Measurements from ENCODE around the gene ATL3.
"Not testable (repeated sequence)": the region's sequence is repeated elsewhere in the genome, so short reads cannot be mapped to it uniquely, and the experiment has no call there.

Gene ATL3

DNA sequence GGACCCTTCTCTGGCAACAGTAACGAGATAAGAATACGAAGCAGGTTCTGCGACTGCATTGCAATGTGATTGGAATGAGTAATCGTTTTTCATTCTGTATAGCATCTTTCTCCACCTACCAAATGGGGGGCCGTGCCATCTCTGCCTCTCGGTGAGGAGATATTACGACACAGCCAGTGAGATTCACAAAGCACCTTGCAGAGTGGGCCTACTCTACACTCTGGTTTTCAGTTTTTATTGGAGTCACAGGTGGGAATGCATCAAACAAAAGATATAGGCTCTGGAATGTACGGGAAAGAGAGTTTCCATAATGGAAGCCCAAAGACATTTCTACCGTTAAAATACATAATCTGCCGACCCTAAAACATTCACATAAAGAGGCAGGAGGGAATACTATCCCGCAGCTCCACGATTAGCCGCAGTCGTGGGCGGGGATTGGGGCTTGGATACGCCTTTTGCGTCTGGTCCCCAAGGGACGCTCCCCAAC lies 9.7 kb upstream of the ATL3 start:
- peak; percentile 90 for DNase-seq

DNA sequence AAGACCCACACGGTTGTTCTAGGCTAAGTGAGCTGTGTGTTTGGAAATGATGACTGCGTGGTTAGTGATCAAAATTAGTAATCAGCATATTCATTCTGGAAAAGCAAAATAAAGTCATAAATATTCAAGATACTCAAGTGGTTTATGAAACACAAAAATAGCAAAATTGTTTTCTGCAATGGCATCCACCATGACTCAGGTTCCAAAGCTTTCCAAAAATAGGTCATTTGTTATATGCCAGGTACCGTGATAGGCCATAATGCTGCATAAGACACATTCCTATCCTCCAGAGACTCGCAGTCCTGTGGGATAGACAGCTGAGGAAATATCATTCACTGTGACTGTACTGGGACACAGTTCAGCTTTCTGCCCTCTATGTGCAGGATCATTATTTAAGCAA lies 2.4 kb upstream of the ATL3 start:
- DNase-seq, result no peak

DNA sequence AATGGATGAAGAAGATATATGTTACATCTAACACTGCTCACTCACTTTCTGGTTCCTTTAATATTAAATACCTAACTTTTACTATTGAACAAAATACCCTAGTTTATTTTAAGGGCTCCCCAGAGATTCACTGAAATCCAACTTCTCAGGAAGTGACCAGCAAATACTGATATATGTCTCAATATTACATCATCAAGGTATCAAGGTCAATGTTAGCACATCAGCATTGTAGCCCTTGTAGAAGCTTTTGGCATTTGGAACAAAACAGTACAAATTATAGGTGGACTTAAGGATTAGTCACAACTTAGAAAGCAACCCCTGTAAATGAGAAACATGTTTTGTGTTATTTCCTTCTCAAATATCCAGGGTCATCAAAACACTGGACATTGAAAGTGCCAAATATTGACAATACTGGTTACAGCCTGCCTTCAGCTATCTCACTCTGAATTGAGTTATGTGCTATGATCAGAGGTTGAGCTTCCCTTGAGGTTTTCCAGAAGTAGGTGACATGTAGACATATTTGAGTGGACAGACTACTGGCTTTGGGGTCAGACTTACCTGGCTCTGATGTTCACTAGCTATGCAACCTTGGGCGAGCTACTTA lies 1.9 kb upstream of the ATL3 start:
- no peak for DNase-seq

DNA sequence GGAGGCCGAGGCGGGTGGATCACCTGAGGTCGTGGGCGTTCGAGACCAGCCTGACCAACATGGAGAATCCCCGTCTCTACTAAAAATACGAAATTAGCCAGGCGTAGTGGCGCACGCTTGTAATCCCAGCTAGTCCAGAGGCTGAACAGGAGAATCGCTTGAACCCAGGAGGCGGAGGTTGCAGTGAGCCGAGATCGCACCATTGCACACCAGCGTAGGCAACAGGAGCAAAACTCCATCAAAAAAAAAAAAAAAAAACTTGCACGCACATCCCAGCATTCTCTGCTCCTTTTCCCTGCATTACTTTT lies 934 bp upstream of the ATL3 start:
- no peak for DNase-seq

DNA sequence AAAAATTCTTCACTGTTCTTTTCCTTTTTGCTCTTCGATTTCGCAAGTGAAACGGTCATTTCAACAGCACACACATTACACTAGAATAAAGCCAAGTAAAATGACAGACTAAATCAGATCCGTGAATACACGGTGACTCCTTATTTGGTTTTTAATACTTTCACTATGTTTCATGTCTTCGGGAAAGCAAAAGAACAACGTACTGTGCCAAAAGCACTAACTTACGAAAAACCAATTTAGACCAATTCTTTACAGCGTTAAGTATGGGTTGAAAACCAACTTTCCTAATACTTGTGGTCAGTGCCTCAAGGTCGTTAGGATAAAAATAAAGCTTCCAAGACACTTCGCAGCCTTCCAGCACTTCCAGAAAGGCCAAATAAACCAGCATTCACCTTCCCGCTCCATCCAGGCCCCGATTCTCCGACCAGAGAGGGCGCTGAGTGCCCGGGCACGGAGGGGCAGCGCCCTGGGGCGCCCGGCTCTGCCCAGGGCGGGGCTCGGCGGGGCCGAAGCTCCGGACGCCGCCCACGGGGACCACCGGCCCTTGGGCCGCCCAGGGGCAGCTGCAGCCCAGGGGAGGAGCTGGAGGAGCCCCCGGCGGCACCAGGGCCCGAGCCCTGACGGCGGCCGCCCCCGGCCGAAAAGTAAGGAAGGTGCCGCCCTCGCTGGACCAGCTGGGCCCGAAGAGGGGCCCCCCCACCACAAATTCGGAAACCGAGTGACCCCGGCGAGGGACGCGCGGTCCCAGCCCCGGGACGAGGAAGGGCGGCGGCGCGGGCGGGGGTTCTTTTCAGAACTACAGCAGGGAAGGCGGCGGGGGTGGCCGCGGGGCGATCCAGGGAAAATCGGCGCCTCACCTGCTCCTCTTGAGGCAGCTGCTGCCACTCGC lies 499 bp downstream of the ATL3 start:
- peak; percentile 58 for DNase-seq

DNA sequence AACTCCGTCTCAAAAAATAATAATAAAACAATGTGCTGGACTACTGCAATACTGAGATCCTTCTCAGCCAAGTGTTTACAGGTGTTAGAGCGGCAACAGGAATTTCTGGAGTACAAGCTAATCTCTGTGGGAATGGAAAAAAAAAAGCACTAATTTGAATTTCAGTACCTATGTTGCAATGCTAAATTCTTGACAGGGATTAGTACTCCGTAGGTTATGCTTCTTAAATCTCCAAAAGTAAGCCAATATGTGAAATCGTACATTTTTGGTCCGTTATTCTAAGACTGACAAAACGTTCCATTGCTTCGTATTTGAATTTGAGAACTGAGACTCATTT lies 1.1 kb downstream of the ATL3 start:
- peak; percentile 46 for DNase-seq

DNA sequence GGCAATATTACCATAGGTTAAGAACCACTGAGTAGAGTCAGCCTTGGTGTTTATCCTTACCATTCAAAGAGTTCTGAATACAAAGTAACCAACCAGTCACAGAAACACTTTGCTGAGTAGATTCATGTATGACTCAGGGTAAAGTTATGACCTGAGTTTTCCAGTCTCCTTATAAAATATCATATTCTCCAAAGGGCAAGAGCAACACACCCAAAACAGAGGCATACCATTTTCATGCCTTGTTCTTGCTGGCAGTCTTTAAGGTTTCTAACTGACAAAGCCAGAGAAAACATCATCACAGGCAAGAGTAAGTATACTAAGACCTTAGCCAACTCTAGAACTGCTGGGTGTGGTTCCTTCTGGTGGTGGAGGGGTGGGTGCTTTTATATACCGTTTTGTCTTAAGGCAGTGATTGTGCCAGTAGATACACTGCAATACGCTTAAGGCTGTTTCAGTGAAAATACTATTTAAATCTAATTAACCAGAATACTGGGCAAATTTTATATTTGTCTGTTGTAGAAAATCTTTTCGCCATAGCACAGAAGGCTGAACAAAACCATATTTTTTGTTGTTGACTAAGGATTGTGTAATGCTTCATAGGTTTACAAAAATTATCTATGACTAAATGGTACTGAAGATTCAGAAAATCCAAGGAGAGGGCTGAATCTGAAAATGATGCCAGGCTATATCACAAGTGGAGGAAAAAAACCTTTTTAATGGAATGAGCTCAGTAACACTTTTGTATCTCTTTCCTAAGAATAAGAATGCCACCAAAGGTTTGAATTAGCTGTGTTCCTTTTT lies 3.0 kb downstream of the ATL3 start:
- DNase-seq, result no peak

DNA sequence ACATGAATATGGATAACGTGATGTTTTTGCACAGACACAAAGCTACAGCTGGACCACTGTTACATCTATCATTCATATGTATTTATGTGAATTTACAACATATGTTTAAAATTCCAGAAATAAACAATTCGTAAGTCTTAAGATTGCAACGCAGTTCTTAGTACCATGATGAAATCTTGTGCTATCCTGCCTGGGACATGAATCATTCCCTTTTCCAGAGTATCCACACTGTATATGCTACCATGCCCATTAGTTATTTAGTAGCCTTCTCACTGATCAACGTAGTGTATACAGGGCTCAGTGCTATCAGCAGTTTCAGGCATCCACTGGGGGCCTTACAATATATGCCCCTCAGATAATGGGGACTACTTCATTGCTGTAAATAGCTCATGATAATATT lies 4.3 kb downstream of the ATL3 start:
- DNase-seq, result no peak

DNA sequence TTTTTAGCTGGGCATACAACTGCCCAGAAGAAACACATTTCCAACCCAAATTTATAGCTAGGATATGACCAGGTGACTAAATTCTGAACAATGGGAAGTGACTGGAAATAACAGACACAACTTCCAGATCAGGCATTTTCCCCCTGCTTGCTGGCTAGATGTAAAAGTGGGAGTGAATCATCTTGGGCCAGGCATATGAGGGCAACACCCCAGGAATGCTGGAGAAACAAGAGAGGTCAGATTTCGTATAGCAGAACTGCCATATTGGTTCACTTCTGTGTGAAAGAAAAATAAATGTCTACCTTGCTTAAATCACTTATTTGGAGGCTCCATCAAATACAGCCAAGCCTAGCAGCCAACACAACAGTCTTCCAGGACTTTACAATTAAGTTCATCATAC lies 7.4 kb downstream of the ATL3 start:
- no peak for DNase-seq

DNA sequence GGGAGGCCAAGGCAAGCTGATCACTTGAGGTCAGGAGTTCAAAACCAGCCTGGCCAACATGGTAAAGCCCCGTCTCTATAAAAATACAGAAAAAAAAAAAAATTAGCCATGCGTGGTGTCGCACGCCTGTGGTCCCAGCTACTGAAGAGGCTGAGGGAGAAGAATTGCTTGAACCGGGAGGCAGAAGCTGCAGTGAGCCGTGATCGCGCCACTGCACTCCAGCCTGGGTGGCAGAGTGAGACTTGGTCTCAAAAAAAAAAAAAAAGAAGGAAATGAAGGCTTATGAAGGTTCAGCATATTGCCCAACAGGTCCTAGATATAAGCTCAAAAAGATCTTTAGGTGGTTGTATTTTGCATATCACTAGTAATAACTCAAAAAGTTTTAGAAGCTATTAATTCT lies 10.2 kb downstream of the ATL3 start:
- no peak for DNase-seq

DNA sequence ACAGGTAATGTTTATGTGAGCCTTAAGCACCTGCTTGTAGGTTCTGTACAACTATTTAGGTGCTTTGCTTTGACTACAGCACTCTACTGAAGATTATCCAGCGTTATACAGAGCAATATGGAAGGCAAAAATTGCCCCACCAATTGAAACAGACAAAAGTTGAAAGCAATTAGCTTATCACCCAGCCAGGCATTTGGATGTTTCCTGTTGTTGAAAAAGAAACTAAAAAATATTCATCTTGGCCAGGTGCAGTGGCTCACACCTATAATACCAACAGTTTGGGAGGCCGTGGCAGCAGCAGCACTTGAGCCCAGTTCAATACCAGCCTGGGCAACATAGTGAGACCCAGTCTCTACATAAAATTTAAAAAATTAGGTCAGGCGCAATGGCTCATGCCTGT lies 18.5 kb downstream of the ATL3 start:
- no peak for DNase-seq

DNA sequence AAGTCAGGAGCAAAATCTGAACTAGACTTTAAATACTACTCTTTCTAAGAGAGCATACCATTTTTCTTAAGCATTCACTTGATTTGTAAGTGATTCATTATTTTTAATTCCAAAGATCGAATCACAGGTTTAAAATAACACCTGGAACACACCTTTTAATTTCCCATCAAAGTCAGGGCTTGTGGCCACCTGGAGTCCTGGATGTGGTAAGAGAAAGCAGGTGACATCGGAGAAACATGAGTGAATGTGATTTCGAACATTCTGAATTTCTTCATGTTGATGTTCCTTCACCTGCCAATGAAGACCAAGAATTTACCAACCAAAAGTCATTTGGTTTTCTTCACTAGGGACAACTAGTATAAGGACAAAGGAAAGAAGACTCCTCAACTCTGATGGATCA lies 28.0 kb downstream of the ATL3 start:
- no peak for DNase-seq

DNA sequence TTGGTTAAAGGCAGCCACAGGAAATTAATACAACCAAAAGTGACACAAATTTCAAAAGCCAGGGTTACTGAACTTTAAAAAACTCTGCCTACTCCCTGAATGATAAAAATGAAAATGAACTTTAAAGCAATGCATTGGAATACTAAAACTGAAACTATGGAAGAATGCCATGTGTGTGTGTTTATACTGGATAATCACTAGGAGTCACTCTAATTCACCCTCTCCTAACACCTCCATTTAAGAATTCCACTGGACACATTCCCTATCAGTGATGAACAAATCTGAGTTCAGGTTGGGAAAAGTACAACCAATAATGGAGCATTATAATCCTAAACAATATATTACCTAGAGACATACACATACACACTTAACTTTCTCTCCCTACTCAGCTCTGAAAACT lies 29.4 kb downstream of the ATL3 start:
- no peak for DNase-seq

DNA sequence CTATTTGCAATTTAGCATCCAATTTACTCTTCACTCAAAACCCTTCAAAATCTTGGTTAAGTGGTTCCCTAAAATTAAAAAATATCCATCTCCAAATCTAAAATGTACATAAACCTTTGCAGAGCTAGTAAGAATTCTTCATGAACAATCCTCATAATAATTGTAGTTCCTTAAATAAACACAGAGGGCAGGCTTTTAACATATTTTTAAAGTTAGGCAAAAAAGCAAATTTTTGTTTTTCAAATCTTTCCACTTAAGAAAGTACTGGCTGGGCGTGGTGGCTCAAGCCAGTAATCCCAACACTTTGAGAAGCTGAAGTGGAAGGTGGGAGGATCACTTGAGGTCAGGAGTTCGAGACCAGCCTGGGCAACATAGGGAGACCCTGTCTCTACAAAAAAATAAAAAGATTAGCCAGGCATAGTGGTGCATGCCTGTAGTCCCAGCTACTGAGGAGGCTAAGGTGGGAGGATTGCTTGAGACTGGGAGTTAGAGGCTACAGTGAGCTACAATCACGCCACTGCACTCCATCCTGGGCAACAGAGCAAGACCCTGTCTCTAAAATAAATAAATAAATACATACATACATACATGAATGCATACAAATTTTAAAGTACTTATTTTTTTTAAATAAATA lies 31.9 kb downstream of the ATL3 start:
- no peak for DNase-seq

DNA sequence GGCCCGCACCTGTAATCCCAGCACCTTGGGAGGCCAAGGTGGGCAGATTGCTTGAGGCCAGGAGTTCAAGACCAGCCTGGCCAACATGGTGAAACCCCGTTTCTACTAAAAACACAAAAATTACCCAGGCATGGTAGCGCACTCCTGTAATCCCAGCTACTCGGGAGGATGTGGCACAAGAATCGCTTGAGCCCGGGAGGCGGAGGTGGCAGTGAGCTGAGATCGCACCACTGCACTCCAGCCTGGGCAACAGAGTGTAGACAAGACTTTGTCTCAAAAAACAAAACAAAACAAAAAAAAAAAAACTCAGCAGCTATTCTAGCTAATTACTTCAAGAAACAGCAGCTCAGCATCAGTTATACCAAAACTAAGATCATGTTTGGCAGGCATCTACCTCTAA lies 32.7 kb downstream of the ATL3 start:
- not testable (repeated sequence) for DNase-seq

DNA sequence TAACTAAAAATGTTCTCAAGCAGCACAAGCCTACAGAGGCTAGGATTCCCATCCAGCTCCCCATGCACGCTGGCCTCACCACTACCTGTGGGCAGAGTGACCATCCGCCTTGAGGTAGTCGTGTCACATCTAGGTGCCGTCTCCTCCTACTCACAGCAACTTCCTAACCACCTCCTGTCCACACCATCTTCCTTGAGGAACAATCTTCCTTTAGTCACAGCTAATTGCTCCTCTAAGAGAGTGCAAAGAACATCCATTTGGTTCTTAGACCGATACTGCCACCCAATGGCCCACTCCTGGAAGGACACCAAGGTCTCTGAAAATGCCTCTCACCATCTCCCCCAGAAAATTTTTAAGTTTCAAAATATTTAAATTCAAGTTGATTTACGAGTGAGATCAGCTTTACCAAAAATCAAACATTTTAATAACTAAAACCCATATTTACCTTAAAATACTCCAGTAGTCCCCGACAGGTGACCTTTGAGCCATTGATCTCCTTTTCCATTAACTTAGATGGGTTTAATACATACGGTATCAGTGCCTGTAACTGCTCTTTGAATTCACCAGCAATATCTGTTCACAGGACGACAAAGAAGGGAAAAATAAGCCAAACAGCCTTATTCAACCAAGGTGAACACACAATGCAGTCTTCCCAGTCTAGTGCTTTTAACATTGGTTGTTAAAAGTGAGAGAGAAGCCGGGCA lies 35.3 kb downstream of the ATL3 start:
- peak; percentile 66 for DNase-seq

DNA sequence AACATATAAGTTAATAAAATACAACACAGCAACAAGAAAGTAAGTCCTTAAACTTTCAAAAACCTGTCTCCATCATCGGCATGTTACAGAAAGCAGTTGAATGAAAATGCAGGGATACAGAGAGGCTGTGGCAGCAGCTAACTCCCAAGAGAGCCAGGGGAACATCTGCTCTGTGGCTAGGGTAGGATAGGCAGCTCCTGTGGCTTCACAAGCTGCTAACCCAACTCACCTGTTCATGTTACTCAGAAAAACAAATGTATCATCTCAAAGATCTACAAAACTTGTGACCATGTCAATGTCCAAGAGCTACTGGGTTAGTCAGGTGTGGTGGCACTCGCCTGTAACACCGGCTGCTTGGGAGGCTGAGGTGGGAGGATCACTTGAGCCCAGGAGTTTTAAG lies 41.8 kb downstream of the ATL3 start:
- DNase-seq, result no peak

DNA sequence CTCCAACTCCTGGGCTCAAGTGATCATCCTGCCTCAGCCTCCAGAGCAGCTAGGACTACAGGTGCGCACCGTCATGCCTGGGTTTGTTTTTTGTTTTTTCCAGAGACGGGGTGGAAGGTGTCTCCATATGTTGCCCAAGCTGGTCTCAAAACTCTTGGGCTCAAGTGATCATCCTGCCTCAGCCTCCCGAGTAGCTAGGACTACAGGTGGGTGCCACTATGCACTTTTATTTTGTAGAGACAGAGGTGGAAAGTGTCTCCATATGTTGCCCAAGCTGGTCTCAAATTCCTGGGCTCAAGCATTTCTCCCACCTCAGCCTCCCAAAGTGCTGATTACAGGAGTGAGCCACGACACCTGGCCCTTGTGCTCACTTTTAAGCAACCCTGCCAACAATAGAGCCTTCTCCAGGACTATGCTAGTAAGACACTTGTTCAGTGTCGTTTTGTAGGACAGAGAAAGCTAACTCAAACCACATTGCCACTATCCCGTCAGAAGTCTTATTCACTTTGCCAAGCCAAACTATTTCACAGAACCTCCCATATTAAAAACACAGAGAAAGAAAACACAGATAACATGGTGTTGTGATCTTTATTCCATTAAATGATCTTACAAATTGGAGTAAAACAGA lies 47.5 kb downstream of the ATL3 start:
- DNase-seq, result no peak

DNA sequence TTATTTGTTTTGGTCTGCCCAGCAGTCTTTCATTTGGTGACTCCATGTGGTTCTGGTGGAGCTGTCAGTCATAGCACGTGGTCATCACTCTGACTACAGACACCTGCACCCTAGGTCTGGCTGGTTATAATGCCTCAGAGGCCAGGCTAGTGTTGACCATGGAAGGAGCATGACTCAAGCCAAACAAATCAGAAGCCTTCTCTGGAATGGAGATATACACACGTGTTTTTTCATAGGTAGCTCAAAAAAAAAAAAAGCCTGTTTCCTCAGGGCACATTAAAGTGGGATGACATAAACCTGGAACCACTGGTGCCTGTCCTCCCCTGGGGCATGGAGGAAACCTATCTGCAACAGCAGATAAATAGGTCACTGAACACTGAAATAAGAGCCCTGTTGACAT lies 48.9 kb downstream of the ATL3 start:
- DNase-seq, result no peak

DNA sequence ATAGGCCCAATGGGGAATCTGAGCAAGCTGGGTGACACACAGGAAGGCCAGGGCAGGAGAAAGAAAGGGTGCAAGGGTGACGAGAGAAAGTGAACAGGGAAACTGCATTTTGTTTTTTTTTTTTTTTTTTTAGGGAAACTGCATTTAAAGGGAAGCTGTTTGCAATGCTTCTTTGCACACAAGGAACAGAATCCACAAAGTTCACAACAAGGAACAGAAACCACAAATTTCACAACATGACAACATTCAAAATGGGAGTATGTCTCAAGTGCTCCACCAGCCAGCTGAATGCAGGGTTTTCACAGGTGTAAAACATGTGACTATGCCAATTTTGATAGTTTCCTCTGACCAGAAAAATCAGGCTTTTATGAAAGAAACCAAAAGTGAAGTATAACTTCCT lies 50.1 kb downstream of the ATL3 start:
- no peak for DNase-seq

DNA sequence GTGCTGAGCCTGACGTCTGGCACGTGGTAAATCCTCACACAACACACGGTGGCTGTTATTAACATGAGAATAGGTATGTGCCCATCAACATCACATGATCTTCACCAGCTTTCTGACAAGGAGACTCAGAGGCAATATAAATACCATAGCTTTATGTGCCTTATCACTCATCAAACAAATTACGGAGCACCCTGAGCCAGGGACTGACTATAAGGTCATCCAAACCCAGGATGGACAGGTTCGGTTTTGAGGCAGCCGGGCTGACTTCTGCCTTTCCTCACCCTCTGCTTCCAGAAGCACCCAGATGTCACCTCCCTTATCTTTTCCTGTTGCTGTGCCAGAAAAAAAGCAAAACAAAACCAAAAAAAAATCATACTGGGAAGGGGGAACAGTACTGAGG lies 51.2 kb downstream of the ATL3 start:
- DNase-seq, result no peak

DNA sequence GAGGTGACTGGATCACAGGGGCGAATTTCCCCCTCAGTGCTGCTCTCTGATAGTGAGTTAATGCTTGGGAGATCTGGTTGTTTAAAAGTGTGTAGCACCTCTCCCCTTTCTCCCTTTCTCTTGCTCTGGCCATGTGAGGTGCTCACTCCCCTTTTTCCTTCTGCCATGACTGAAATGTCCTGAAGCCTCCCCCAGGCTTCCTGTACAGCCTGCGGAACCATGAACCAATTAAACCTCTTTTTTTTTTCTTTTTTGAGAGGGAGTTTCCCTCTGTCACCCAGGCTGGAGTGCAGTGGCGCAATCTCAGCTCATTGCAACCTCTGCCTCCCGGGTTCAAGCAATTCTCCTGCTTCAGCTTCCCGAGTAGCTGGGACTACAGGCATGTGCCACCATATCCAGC lies 53.5 kb downstream of the ATL3 start:
- not testable (repeated sequence) for DNase-seq
